Measurements from ENCODE around the gene PDZRN3.
"Not testable (repeated sequence)": the region's sequence is repeated elsewhere in the genome, so short reads cannot be mapped to it uniquely, and the experiment has no call there.

PDZRN3 gene

GRCh38 chr3:73586628-73587027 lies 38.1 kb downstream of the PDZRN3 start:
- DNase-seq, result no peak

DNA sequence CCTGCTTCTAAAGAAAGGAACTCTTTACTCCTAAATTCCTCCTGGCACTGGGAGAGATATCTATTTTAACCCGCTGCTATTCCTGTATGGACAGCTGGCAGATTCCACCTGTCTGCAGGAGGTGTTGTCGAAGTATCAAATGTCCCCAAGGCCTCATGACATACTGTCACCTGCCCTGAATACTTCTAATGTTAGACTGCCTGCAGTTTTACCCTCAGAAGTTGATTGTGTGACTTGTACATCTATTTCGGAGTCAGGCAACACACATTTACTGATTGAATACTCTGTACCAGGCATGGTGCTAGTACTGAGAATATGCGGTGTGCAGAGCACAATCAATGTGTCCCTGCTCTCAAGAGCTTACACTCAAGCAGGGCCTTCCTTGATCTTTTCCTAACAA lies 38.6 kb downstream of the PDZRN3 start:
- DNase-seq, result no peak

GRCh38 chr3:73584873-73585272 lies 39.9 kb downstream of the PDZRN3 start:
- no peak for DNase-seq

- DNase-seq, result no peak
Observed at GRCh38 chr3:73582535-73582934, 42.2 kb downstream of the PDZRN3 start.

DNA sequence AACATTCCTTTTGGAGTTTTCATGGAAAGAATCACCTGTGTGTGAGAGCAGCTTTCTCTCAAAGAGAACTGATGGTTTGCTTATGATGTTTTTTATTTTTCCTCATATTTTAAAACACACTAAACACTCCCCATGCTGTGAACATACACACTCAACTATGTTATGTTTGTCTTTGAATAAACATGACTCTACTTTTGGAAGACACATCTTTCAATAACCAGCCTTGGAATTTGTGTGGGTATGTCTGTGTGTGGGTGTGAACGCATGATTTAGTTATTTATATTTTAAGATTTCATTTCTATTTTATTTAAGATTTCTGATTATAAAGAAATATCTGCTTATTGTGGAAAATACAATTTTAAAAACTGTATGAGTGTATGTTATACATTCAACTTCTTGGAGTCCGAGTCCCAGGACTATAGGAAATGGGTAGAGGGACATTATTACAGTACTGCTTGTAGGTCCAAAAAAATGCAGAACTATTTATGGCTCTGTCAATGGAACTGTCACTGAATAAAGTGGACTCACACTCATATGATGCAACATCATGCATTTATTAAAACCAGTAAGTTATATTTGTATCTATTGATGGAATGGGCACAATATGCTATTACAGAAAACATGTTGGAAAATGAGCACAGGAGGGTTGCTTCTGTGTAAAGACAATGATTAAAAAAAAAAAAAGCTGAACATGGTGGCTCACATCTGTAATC lies 43.5 kb downstream of the PDZRN3 start:
- no peak for DNase-seq

DNA sequence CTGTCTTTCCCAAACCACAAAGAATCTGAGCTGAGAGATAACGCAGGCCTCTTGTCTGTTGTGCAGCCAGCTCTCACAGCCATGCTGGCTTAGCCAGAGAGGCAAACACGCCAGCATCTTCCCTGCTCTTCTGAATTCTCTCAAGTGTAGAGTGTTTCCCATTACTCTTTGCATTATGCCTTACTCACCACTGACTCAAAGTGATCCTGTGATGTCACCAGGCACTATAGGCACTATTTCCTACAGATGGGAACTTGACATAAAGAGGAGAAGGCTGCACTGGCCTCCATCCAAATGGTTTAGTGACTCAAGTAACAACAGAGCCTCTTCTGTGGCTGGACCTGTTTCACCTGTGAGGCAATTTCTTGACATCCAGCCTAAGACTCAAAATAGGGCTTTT lies 44.4 kb downstream of the PDZRN3 start:
- DNase-seq, result no peak

DNA sequence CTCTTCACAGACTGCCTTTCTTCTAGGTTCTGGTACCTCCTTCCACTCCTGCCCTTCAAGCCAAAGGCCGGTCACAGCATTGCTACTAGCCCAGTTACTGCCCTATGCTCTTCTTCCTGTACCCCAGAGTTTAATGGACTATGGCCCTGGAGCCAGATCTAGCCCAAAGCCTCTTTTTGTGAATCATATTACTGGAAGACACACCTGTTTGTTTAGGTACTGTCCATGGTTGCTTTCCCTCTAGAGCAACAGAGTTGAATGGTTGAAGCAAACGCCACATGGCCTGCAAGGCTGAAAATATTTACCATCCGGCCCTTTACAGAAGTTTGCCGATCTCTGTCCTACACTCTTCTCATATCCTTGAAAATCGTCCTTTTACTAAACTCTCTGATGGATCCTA lies 47.0 kb downstream of the PDZRN3 start:
- no peak for DNase-seq

GRCh38 chr3:73576999-73577461 lies 47.7 kb downstream of the PDZRN3 start:
- DNase-seq, result no peak

- no peak for DNase-seq
Observed at GRCh38 chr3:73575953-73576352, 48.8 kb downstream of the PDZRN3 start.

DNA sequence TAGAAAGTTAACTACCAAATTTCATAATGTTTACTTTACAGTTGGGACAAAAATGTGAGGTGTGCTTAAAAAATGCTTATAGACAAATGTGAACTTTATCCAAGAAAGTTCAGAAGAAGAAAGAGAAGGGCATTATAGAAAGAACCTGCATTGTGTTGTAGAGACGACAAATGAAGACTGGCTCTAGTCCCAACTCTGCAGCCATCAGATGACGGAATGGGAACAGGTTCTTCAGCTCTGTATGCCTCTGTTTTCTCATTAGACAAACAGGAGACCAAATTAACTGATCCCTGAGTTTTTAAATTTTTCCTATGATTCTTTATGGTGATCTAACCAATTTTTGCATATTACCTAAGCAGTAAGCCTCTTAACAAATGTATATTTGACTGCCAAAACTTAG lies 49.2 kb downstream of the PDZRN3 start:
- DNase-seq, result no peak

- no peak for DNase-seq
Observed at GRCh38 chr3:73573204-73573603, 51.5 kb downstream of the PDZRN3 start.

GRCh38 chr3:73572368-73572767 lies 52.4 kb downstream of the PDZRN3 start:
- DNase-seq, result no peak

GRCh38 chr3:73571238-73571794 lies 53.4 kb downstream of the PDZRN3 start:
- DNase-seq, result no peak

DNA sequence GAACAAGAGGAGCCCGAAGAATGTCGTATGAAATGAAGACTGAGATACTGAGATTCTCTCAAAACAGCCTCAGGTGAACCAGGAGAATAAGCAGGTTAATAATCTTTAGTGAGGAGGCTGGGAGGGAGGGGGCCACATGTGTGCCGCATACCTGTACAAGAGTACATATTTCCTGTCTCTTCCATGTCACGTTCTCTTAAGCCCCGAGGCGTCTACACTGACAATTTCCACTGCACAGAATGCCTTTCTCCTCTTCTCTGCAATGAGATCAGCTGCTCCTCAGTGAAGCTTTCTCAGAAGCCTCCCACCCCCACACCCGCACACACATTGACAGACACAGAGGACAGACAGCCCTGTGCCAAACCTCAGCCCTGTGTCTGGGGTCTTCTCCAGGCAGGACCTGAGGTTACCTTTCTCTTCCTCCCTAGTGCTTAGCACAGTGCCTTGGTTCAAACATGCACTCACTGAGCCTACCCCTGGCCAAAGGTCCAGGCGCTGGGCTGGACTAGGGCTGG lies 55.4 kb downstream of the PDZRN3 start:
- DNase-seq, result no peak

GRCh38 chr3:73568371-73568862 lies 56.3 kb downstream of the PDZRN3 start:
- no peak for DNase-seq

GRCh38 chr3:73565374-73565773 lies 59.4 kb downstream of the PDZRN3 start:
- DNase-seq, result not testable (repeated sequence)

DNA sequence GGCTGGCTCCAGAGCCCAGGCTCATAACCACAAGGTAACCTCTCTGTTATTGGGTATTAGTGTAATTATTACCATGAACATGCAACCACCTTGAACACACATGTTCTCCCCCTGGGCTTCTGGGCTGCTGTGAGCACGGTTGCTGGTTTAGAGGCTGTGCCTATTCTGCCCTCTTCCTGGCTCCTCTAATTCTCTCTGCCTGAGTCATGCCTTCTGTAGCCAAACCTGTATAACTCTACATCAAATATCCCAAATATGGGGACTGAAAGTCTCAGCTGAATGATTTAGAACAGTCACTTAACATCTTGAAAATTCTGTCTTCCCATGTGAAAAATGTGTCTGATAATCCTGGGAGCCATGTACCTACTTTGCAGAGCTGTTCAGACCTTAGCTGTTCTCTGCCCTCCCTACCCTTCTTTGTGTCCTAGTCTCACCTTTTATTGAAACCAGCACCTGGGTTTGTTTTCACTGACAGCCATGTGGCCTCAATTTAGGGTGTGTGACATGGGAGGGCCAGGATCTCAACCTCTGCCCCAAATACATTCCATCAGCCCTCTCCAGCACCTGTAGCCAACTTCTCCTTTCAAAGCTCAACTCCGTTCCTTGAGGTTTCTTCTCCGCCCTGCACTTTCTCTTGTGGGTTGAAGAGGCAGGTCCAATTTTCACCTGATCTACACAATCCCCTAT lies 60.7 kb downstream of the PDZRN3 start:
- DNase-seq, result no peak

GRCh38 chr3:73561494-73561893 lies 63.2 kb downstream of the PDZRN3 start:
- DNase-seq, result no peak

- no peak for DNase-seq
Observed at GRCh38 chr3:73559749-73560148, 65.0 kb downstream of the PDZRN3 start.

DNA sequence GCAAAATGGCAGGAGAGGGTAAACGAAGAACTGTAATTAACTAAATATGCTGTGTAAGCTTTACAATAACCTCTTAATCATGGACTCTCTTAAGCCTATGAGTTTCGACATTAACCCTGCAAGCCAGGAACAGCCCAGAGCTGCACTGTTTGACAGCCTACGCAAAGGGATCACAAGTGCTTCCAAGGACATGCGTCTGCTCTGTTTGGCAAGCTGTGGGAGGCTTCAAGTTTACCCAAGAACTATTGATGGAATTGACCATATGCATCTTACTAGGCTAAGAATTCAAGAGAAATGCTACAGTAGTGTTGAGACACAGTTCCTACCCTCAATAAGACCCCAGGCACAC lies 66.0 kb downstream of the PDZRN3 start:
- no peak for DNase-seq

GRCh38 chr3:73557986-73558726 lies 66.6 kb downstream of the PDZRN3 start:
- no peak for DNase-seq

GRCh38 chr3:73556520-73557372 lies 68.0 kb downstream of the PDZRN3 start:
- DNase-seq, result no peak
